Testis (tissue), 3 donors: Measurements from ENCODE around the gene MAGI1. TPM values are rescaled to one million over a fixed set of nuclear protein-coding genes. Genes with fewer than 3 reads are reported as not detected.

Source experiments
- DNase-seq: peaks from one replicate; pipeline ENCODE4 v3.0.0-alpha.2; 2019
- H3K27ac ChIP-seq, 2 donors: fragments of 200-600 bp; sonication (generic); one replicate each; pipeline ENCODE4 v1.5.1; 2019
- H3K27me3 ChIP-seq: fragments of 200-600 bp; sonication (generic); one replicate; pipeline ENCODE4 v1.5.1; 2019
- H3K36me3 ChIP-seq: fragments of 200-600 bp; sonication (generic); one replicate; pipeline ENCODE4 v1.5.1; 2017; ENCODE audit warnings: low read depth; ENCODE audit errors: missing control alignments
- H3K4me1 ChIP-seq: fragments of 200-600 bp; sonication (generic); one replicate; pipeline ENCODE4 v1.5.1; 2019
- H3K4me3 ChIP-seq, 2 donors: fragments of 200-600 bp; sonication (generic); one replicate each; pipeline ENCODE4 v1.5.1; 2017 to 2019
- H3K9me3 ChIP-seq: fragments of 200-600 bp; sonication (generic); one replicate; pipeline ENCODE4 v1.5.1; 2017
- CTCF ChIP-seq, 3 experiments: fragments of 450-650 bp in 2 of 3; fragments of 200-600 bp in 1 of 3; sonication (generic) in 1 of 3; IDR thresholded peaks; one replicate each; pipeline ENCODE4 v1.5.1; 2016 to 2019; ENCODE audit warnings: antibody characterized with exemption in 3 of 3, mild to moderate bottlenecking in 2 of 3, moderate library complexity in 1 of 3
- POLR2A ChIP-seq: fragments of 450-650 bp; IDR thresholded peaks from one replicate; pipeline ENCODE4 v1.6.1; 2017; ENCODE audit warnings: antibody characterized with exemption, mild to moderate bottlenecking, moderate library complexity
- WGBS, 2 donors: methylation state at CpG; one replicate each; pipeline ENCODE4 v1.1.5; 2018; 5-methylcytosine and 5-hydroxymethylcytosine counted together
- intact Hi-C: fragments of 100-400 bp; cut with DNase I; formaldehyde crosslinking; loops from one replicate; pipeline ENCODE4 v1.15.1; 2023; ENCODE audit warnings: low total_unique reads
- polyA plus RNA-seq: library from polyadenylated mRNA; stranded (reverse); fragments of 350-450 nt; fragmentation: Illumina TruSeq; extraction: RNeasy Lipid Tissue Mini Kit (QIAGEN cat#74804); gene quantifications from one replicate; pipeline ENCODE4 v1.2.3, GENCODE V29; 2014; ENCODE audit warnings: low read depth, low replicate concordance; ENCODE audit not compliant: insufficient read depth
- total RNA-seq, 2 donors: library from RNA; depleted of rRNA; stranded (reverse); fragments of >200 nt; gene quantifications; one replicate each; pipeline ENCODE4 v1.2.3, GENCODE V29; 2016

The MAGI1 gene
- total and polyA plus RNA-seq, 3 donors from 2014 or later = 55.4 to 60.4 (median 56.1) TPM

- H3K27me3 ChIP-seq = no peaks in the 10 kb centered on the region
- peak; percentile 52 for DNase-seq
- H3K4me3 ChIP-seq = no peak overlapping the region
- H3K9me3 ChIP-seq = no peaks in the 10 kb centered on the region
- WGBS, 2 donors = 62 to 74% methylated on average over 12 of the region's 12 CpGs
- no peaks in the 10 kb centered on the region for H3K4me1 ChIP-seq
- intact Hi-C loops = no loop called here
- H3K27ac ChIP-seq = no peak overlapping the region
- TF ChIP-seq CTCF (IDR thresholded peaks at IDR 0.05) = peak in 2 of 3 experiments; percentile 4 to 49
- no peak for TF ChIP-seq POLR2A
- H3K36me3 ChIP-seq = no peaks in the 10 kb centered on the region
Measured at GRCh38 chr3:65342084-65342683, 696.5 kb downstream of the MAGI1 start.

- H3K4me1 ChIP-seq = no peaks in the 10 kb centered on the region
- H3K27ac ChIP-seq = no peak overlapping the region
- H3K4me3 ChIP-seq = no peak overlapping the region
- intact Hi-C loops = no loop called here
- H3K27me3 ChIP-seq = no peaks in the 10 kb centered on the region
- WGBS, 2 donors = 71 to 85% methylated on average over 2 of the region's 2 CpGs
- H3K9me3 ChIP-seq = no peaks in the 10 kb centered on the region
- no peak for DNase-seq
- TF ChIP-seq POLR2A (no peak), CTCF (IDR thresholded peaks at IDR 0.05) (no peak)
- H3K36me3 ChIP-seq = no peaks in the 10 kb centered on the region
Measured at GRCh38 chr3:65339192-65339740, 699.5 kb downstream of the MAGI1 start.

GRCh38 chr3:65338571-65338970 lies 700.1 kb downstream of the MAGI1 start:
- Histone ChIP-seq H3K27me3 (no peaks in the 10 kb centered on the region), H3K4me3 (no peak overlapping the region), H3K36me3 (no peaks in the 10 kb centered on the region), H3K9me3 (no peaks in the 10 kb centered on the region), H3K4me1 (no peaks in the 10 kb centered on the region), H3K27ac (no peak overlapping the region)
- intact Hi-C loops = no loop called here
- DNase-seq = no peak
- TF ChIP-seq POLR2A (no peak), CTCF (IDR thresholded peaks at IDR 0.05) (no peak)

- Histone ChIP-seq H3K27me3 (no peaks in the 10 kb centered on the region), H3K4me1 (no peaks in the 10 kb centered on the region), H3K9me3 (no peaks in the 10 kb centered on the region), H3K4me3 (no peak overlapping the region), H3K27ac (no peak overlapping the region), H3K36me3 (no peaks in the 10 kb centered on the region)
- TF ChIP-seq CTCF (IDR thresholded peaks at IDR 0.05) (no peak), POLR2A (no peak)
- WGBS, 2 donors = 90 to 93% methylated on average over 3 of the region's 3 CpGs
- no peak for DNase-seq
- intact Hi-C loops = no loop called here
Measured at GRCh38 chr3:65335587-65335986, 703.1 kb downstream of the MAGI1 start.

DNA sequence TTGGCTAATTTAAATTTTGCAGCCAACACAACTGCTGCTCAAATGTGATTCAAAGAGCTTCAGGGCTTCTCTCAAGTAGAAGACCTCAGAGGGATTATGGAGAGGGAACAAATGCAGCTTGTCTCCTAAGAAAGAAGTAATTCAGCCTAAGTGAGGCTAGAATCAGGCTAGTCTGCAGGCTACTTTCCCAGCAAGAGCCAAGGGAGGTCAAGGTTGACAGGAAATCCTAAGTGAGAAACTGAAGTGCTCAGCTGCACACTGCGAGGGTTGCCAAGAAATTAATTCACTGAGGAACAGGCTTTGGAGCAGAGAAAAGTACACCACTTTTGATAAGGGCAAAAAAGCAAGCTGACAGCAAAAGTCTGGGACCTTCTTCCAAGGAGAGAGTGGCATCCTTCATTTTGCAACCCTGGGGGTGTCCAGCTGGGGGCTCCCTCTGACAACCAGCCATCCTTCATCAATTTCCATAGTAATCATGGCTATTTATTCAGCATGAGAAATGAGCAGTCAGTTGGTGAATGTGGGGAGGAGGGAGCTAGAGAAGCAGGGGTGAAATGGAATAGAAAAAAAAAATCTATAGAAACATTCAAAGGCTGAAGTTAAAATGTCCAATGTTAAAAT lies 704.6 kb downstream of the MAGI1 start:
- Histone ChIP-seq H3K27me3 (no peaks in the 10 kb centered on the region), H3K4me3 (no peak overlapping the region), H3K27ac (no peak overlapping the region), H3K9me3 (no peaks in the 10 kb centered on the region), H3K36me3 (no peaks in the 10 kb centered on the region), H3K4me1 (no peaks in the 10 kb centered on the region)
- intact Hi-C loops = no loop called here
- 13 to 30% methylated on average over 1 of the region's 1 CpG for WGBS, 2 donors
- DNase-seq = peak; percentile 77
- TF ChIP-seq POLR2A (no peak), CTCF (IDR thresholded peaks at IDR 0.05) (no peak)
